Lower lobe of right lung (tissue), 2 donors: ENCODE measurements around the gene ATP2B3. TPM values are rescaled to one million over a fixed set of nuclear protein-coding genes. Genes with fewer than 3 reads are reported as not detected.

Experiments
- ATAC-seq, 2 donors: fragments of 200-7000 bp; cut with Tn5 transposase; one replicate each; pipeline ENCODE4 v1.9.1; 2020 to 2022; ENCODE audit warnings: mild to moderate bottlenecking in 2 of 2, moderate library complexity in 2 of 2
- DNase-seq: peaks from one replicate; pipeline ENCODE4 v3.0.0-alpha.2; 2020
- H3K27ac ChIP-seq: fragments of 200-600 bp; one replicate; pipeline ENCODE4 v1.8.0; 2022
- H3K27me3 ChIP-seq: fragments of 200-600 bp; one replicate; pipeline ENCODE4 v1.8.0; 2022; ENCODE audit warnings: low read depth
- H3K36me3 ChIP-seq: fragments of 200-600 bp; one replicate; pipeline ENCODE4 v1.8.0; 2022; ENCODE audit warnings: mild to moderate bottlenecking
- H3K4me1 ChIP-seq: fragments of 200-600 bp; one replicate; pipeline ENCODE4 v1.8.0; 2022
- H3K4me3 ChIP-seq: fragments of 200-600 bp; one replicate; pipeline ENCODE4 v1.8.0; 2022; ENCODE audit warnings: mild to moderate bottlenecking
- H3K9me3 ChIP-seq: fragments of 200-600 bp; one replicate; pipeline ENCODE4 v1.8.0; 2022
- intact Hi-C: fragments of 100-400 bp; cut with DNase I; formaldehyde crosslinking; loops from one replicate; pipeline ENCODE4 v1.11.0; 2022
- total RNA-seq: library from RNA; stranded (reverse); fragmentation: NEBNext Ultra II Directional; extraction: Animal tissue kit (Norgen Biotek cat#: 25700); gene quantifications from one replicate; pipeline ENCODE4 v1.2.1, GENCODE V29; 2021
- TF ChIP-seq, protein P1 (sequence below): fragments of 200-600 bp; IDR thresholded peaks from one replicate; pipeline ENCODE4 v1.8.0; 2022; ENCODE audit warnings: antibody characterized with exemption, mild to moderate bottlenecking
- donor health status: DM: no; HTN: yes; CAD: no; lungs with severe emphysema.

Gene ATP2B3
- total RNA-seq, 1 donor from 2014 or later, result not detected

DNA sequence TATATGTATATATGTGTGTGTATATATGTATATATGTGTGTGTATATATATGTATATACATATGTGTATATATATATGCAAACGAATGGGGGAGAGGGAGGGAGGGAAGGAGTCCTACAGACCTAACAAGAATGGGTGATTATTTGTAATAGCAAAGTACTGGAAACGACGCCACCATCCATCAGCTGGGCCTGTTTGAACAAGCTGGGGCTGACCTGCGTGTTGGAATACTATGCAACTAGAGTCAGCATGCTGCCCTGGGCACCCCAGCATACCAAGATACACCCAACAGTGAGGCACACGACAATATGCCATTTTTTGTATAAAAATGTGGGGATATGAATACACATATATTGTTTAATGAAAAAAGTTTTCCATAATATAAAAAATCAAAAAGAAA is 103.1 kb downstream of the ATP2B3 start:
- DNase-seq, result no peak
- H3K4me3 ChIP-seq, result no peak overlapping the region
- H3K36me3 ChIP-seq, result no peaks in the 10 kb centered on the region
- H3K27me3 ChIP-seq, result no peaks in the 10 kb centered on the region
- no peaks in the 10 kb centered on the region for H3K9me3 ChIP-seq
- TF ChIP-seq, protein P1, sequence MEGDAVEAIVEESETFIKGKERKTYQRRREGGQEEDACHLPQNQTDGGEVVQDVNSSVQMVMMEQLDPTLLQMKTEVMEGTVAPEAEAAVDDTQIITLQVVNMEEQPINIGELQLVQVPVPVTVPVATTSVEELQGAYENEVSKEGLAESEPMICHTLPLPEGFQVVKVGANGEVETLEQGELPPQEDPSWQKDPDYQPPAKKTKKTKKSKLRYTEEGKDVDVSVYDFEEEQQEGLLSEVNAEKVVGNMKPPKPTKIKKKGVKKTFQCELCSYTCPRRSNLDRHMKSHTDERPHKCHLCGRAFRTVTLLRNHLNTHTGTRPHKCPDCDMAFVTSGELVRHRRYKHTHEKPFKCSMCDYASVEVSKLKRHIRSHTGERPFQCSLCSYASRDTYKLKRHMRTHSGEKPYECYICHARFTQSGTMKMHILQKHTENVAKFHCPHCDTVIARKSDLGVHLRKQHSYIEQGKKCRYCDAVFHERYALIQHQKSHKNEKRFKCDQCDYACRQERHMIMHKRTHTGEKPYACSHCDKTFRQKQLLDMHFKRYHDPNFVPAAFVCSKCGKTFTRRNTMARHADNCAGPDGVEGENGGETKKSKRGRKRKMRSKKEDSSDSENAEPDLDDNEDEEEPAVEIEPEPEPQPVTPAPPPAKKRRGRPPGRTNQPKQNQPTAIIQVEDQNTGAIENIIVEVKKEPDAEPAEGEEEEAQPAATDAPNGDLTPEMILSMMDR, result no peak
- H3K4me1 ChIP-seq, result no peaks in the 10 kb centered on the region
- no peak overlapping the region for H3K27ac ChIP-seq
- ATAC-seq, result no peak
- intact Hi-C loops, result no loop called here

DNA sequence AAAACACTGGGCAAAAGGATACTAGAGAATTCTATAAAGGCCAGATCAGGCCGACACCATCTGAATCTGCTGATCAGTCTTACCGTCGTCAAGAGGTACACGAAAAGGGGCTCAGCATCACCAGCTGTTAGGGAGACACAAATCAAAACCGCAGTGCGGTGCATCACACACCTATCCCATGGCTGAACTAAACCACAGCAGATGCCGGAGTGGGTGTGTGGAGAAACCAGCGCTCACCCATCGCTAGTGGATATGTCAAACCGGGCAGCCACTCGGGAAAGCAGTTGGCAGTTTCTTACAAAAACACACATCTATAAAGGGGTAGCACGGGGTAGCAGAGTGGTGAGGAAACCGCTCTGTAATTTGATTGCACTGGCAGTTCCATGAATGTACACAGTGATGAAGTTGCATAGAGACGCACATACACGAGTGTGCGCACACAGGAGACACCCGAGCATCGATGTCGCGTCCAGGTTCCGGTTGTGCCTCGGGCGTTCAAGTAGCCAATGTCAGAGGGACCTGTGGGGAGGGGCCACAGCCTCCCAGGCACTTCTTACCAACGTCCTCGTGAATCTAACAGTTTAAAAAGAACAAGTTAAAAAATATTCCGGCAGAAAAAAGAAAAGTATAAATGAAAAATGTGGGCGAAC is 104.6 kb downstream of the ATP2B3 start:
- Histone ChIP-seq H3K27ac (no peak overlapping the region), H3K4me1 (no peaks in the 10 kb centered on the region), H3K4me3 (no peak overlapping the region), H3K27me3 (no peaks in the 10 kb centered on the region), H3K36me3 (no peaks in the 10 kb centered on the region), H3K9me3 (no peaks in the 10 kb centered on the region)
- peak; percentile 3 for DNase-seq
- TF ChIP-seq, protein P1, result no peak
- no peak for ATAC-seq
- intact Hi-C loops, result no loop called here

DNA sequence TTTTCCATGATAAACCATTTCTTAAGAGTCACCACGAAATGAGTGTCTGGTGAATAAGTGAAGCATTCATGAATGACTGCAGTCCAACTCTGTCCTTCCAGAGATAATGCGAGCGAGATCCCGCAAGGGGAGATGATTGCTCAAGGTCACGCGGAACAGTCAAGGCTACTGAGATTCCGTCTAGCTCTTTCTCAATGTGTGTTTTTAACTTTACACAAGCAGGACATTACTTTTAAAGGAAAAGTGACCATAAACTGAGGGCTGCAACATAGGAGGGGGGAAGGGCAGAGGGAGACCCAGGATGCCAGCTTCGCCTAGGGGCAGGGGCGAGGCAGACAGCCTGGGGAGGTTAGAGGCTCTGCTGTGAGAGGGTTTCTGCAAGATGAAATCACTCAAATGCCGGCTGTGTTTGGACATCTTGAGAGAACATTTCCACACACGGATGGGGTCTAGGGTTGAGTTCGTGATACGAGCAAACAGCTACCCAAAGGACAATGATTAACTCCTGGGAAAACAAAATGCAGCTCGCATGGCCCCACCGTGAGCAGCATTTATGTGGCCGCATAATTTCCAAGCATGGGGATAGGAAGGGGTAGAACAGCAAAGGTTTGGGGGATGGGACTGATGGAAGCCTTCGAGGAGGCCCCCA is 105.3 kb downstream of the ATP2B3 start:
- H3K36me3 ChIP-seq, result no peaks in the 10 kb centered on the region
- TF ChIP-seq, protein P1, result no peak
- intact Hi-C loops, result no loop called here
- no peak overlapping the region for H3K27ac ChIP-seq
- ATAC-seq, result no peak
- H3K4me1 ChIP-seq, result no peaks in the 10 kb centered on the region
- no peaks in the 10 kb centered on the region for H3K27me3 ChIP-seq
- DNase-seq, result no peak
- no peak overlapping the region for H3K4me3 ChIP-seq
- H3K9me3 ChIP-seq, result no peaks in the 10 kb centered on the region

DNA sequence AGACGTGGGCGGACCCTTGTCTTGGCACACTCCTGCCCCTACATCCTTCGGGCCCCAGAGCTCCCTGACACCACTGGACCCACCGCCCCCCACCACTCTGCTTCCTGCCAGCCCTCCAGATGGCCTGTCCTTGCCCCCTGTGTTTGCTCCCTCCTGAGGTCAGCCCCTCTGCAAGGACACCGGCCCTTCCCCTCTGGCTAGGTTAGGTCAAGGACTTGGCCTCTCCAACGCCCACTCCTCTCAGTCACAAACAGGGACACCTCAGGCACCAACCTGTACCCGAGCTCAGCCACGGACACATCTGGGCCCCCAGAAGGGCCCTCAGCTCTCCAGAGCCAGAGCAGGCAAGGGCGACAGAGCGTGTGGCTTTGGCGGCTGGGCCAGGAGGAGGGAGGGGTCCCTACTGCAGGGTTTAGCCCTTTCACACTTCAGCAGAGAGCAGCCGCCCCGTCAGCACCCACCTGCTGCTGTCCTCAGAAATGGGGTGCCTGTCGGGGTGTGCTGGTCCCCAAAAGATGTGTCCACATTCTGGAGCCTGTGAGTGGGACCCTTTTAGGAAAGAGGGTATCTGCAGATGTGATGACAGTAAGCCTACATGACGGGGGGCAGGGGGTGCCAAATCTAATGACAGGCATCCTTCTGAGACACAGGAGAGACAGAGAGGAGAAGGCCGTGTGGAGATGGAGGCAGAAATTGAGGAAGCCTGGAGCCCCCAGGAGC is 106.0 kb downstream of the ATP2B3 start:
- ATAC-seq (no peak), DNase-seq (peak; percentile 11)
- intact Hi-C loops, result no loop called here
- H3K4me1 ChIP-seq, result no peaks in the 10 kb centered on the region
- H3K27ac ChIP-seq, result no peak overlapping the region
- H3K4me3 ChIP-seq, result no peak overlapping the region
- no peaks in the 10 kb centered on the region for H3K9me3 ChIP-seq
- TF ChIP-seq, protein P1, result no peak
- H3K36me3 ChIP-seq, result no peaks in the 10 kb centered on the region
- H3K27me3 ChIP-seq, result no peaks in the 10 kb centered on the region

DNA sequence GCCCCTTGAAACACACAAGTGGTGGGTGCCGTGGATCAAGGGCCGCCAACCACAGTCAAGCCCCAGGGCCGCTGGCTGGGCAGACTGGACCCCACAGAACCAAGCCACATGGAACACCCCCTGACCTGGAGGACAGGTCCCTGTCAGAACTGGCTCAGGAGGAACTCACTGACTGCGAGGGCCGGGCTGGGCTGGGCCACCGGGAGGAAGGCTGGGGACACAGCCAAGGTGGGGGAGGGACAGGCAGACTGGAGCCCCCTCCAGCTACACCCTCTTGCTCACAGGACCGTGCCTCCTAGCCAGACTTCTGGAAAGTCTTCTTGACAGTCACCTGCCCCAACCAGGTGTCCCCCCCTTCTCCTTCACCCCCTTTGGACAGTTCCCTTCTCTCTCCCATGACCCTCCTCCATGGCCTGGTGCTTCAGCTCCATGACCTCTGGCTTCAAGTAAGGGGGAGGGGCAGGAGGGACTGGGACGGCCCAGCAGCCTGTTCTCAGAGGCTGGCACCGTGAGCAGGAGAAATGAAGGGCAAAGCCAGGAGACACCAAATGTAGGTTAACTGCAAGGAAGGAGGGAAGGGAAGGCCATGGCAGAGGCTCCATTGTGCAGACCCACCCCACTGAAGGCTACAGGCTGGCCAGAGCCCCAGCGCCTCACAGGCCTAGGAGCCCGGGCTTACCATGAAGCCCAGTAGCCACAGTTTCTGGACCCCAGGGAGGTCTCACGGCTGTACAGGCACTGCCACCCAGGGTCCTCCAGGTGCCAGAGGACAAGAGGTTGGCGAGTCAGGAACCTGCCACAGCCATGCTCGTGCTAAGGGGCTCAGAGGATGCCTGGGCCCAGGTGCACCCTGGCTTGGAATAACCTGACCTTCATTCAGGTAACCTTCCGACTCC is 107.0 kb downstream of the ATP2B3 start:
- no peaks in the 10 kb centered on the region for H3K27me3 ChIP-seq
- ATAC-seq (no peak), DNase-seq (peak; percentile 13)
- no peaks in the 10 kb centered on the region for H3K9me3 ChIP-seq
- intact Hi-C loops, result no loop called here
- TF ChIP-seq, protein P1, result no peak
- H3K27ac ChIP-seq, result no peak overlapping the region
- H3K36me3 ChIP-seq, result no peaks in the 10 kb centered on the region
- H3K4me1 ChIP-seq, result no peaks in the 10 kb centered on the region
- no peak overlapping the region for H3K4me3 ChIP-seq
